ENCODE data around the gene STIMATE.

DNA sequence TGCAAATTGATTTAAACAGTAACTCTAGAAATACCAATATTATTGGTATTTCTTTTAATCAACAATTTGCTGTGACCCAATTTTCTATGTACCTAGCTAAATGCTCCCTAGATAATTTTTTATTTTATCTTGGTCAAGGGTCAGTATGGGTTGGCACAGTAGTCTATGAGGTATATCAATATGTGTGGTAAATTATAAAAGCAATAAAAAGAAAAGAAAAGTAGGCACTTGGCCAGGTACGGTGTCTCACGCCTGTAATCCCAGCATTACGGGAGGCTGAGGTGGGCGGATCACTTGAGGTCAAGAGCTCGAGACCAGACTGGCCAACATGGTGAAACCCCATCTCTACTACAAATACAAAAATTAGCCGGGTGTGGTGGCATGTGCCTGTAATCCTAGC lies 34.0 kb upstream of the STIMATE start:
- TF ChIP-seq, protein P1, sequence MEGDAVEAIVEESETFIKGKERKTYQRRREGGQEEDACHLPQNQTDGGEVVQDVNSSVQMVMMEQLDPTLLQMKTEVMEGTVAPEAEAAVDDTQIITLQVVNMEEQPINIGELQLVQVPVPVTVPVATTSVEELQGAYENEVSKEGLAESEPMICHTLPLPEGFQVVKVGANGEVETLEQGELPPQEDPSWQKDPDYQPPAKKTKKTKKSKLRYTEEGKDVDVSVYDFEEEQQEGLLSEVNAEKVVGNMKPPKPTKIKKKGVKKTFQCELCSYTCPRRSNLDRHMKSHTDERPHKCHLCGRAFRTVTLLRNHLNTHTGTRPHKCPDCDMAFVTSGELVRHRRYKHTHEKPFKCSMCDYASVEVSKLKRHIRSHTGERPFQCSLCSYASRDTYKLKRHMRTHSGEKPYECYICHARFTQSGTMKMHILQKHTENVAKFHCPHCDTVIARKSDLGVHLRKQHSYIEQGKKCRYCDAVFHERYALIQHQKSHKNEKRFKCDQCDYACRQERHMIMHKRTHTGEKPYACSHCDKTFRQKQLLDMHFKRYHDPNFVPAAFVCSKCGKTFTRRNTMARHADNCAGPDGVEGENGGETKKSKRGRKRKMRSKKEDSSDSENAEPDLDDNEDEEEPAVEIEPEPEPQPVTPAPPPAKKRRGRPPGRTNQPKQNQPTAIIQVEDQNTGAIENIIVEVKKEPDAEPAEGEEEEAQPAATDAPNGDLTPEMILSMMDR (conservative IDR thresholded peaks at IDR 0.05; ENCODE audit: low read length) = no peak
- TF ChIP-seq EZH2phosphoT487 (IDR thresholded peaks at IDR 0.05; ENCODE audit: borderline replicate concordance, low read depth, low read length) = no peak

All from OCI-LY7 (cell line).